K562 (cell line): Measurements from ENCODE around the gene SLC39A9. TPM values are rescaled to one million over a fixed set of nuclear protein-coding genes. Genes with fewer than 3 reads are reported as not detected.

Source experiments
- ATAC-seq: fragments of 200-7000 bp; cut with Tn5 transposase; 3 replicates; pipeline ENCODE4 v1.9.1; 2020; ENCODE audit warnings: moderate library complexity
- BruUV-seq: library from RNA; stranded (reverse); fragments of 400-500 nt; replicated peaks from 2 replicates; lab custom pipeline; 2021; lab: Mats Ljungman, UMichigan
- CTCF ChIA-PET: fragments of 300-600 bp; formaldehyde crosslinking; extraction: SDS; loops from one replicate; lab custom pipeline; 2021; ENCODE audit warnings: low intra/inter-chr PET ratio; lab: Yijun Ruan, JAX
- POLR2A ChIA-PET: fragments of 300-600, 350-650 bp; sonication (Branson Sonifier 250); formaldehyde crosslinking; extraction: SDS; loops from one replicate; lab custom pipeline; 2021; ENCODE audit warnings: antibody characterized with exemption, inconsistent platforms; lab: Yijun Ruan, JAX
- DNase-seq, 4 experiments: peaks; one replicate each; pipeline versions ENCODE4 v3.0.0 to v3.0.0-alpha.2; 2011 to 2018; ENCODE audit warnings: low spot score in 3 of 4, mixed read lengths in 3 of 4; ENCODE audit errors: extremely low read depth in 1 of 4
- FAIRE-seq: peaks from 2 replicates; lab custom pipeline; 2011; peaks lifted over from hg19 to GRCh38; lab: Jason Lieb, UNC
- H2AFZ ChIP-seq: 2 replicates; pipeline ENCODE4 v1.6.0; 2011; ENCODE audit warnings: low read depth, low read length, control low read depth, inconsistent platforms
- H3K27ac ChIP-seq: fragments of 200-600 bp; 3 replicates; pipeline ENCODE4 v1.8.0; 2011; ENCODE audit warnings: low read depth, mild to moderate bottlenecking, control low read depth, inconsistent platforms, low read length, moderate library complexity, mixed read lengths; ENCODE audit errors: extremely low read depth
- H3K27me3 ChIP-seq, 2 experiments: fragments of 300-600 bp in 1 of 2; 2 replicates in 1 of 2; 3 replicates in 1 of 2; pipeline versions ENCODE4 v1.6.0 to v1.8.0; 2011; ENCODE audit warnings: inconsistent platforms in 2 of 2, low read length in 2 of 2, mild to moderate bottlenecking in 1 of 2, mixed read lengths in 1 of 2, moderate library complexity in 1 of 2; ENCODE audit not compliant: control insufficient read depth in 2 of 2, insufficient read depth in 2 of 2
- H3K36me3 ChIP-seq: fragments of 300-600 bp; 3 replicates; pipeline ENCODE4 v1.8.0; 2011; ENCODE audit warnings: mild to moderate bottlenecking, low read length, inconsistent platforms; ENCODE audit not compliant: control insufficient read depth, insufficient read depth
- H3K4me1 ChIP-seq, 2 experiments: fragments of 200-600 bp in 1 of 2; replicated peaks in 1 of 2; 2 replicates in 1 of 2; 3 replicates in 1 of 2; pipeline versions ENCODE4 v1.5.1 to v1.8.0; 2011; ENCODE audit warnings: inconsistent platforms in 2 of 2, low read length in 2 of 2, mild to moderate bottlenecking in 1 of 2, mixed read lengths in 1 of 2, moderate library complexity in 1 of 2; ENCODE audit not compliant: control insufficient read depth in 2 of 2, insufficient read depth in 2 of 2
- H3K4me2 ChIP-seq: 2 replicates; pipeline ENCODE4 v1.6.1; 2011; ENCODE audit warnings: low read length, control low read depth, inconsistent platforms, mixed read lengths; ENCODE audit not compliant: insufficient read depth
- H3K4me3 ChIP-seq: fragments of 200-600 bp; sonication (generic), shearing (Covaris generic); 2 replicates; pipeline ENCODE4 v1.5.1; 2016; ENCODE audit warnings: control low read depth, inconsistent platforms
- H3K79me2 ChIP-seq: fragments of 200-600 bp; 3 replicates; pipeline ENCODE4 v1.8.0; 2011; ENCODE audit warnings: low read length, inconsistent platforms; ENCODE audit not compliant: control insufficient read depth, insufficient read depth
- H3K9ac ChIP-seq, 2 experiments: 2 replicates each; pipeline versions ENCODE4 v1.6.0 to v1.6.1; 2011; ENCODE audit warnings: low read depth in 2 of 2, low read length in 2 of 2, control low read depth in 1 of 2, inconsistent platforms in 1 of 2, mild to moderate bottlenecking in 1 of 2, mixed read lengths in 1 of 2; ENCODE audit not compliant: insufficient read depth in 1 of 2
- H3K9me1 ChIP-seq: one replicate; pipeline ENCODE4 v1.6.0; 2011; ENCODE audit warnings: inconsistent platforms, mild to moderate bottlenecking, low read length, moderate library complexity; ENCODE audit not compliant: control insufficient read depth, insufficient read depth
- H3K9me3 ChIP-seq: replicated peaks from 2 replicates; pipeline ENCODE4 v1.5.1; 2011; ENCODE audit warnings: low read depth, low read length, inconsistent platforms; ENCODE audit not compliant: control insufficient read depth, insufficient read depth
- H4K20me1 ChIP-seq: replicated peaks from 2 replicates; pipeline ENCODE4 v1.6.1; 2011; ENCODE audit warnings: low read length, inconsistent platforms, mixed read lengths; ENCODE audit not compliant: control insufficient read depth, insufficient read depth
- HDGF ChIP-seq: fragments of 450-650 bp; IDR thresholded peaks from 2 replicates; pipeline ENCODE4 v1.6.1; 2016
- JUND ChIP-seq, 2 experiments: IDR thresholded peaks; 2 replicates in 1 of 2; 3 replicates in 1 of 2; pipeline ENCODE4 v1.6.1; 2011; ENCODE audit warnings: borderline replicate concordance in 2 of 2, low read depth in 2 of 2, low read length in 2 of 2, improper control_type of control experiment in 1 of 2, missing biosample characterization in 1 of 2, missing genetic modification characterization in 1 of 2, missing genetic modification reagents in 1 of 2
- KLF1 ChIP-seq: fragments of 450-650 bp; IDR thresholded peaks from 2 replicates; pipeline ENCODE4 v1.6.1; 2016; ENCODE audit warnings: missing genetic modification characterization, missing compliant biosample characterization
- SMARCC2 ChIP-seq: fragments of 450-650 bp; IDR thresholded peaks from 2 replicates; pipeline ENCODE4 v1.6.1; 2017; ENCODE audit warnings: antibody characterized with exemption, moderate library complexity, mild to moderate bottlenecking, low read depth
- SRSF9 ChIP-seq: fragments of 200-400 bp; formaldehyde crosslinking; IDR thresholded peaks from 2 replicates; pipeline ENCODE4 v1.6.1; 2017; ENCODE audit warnings: low read depth, low read length, borderline replicate concordance
- YY1 ChIP-seq, 3 experiments: IDR thresholded peaks; 2 replicates each; pipeline ENCODE4 v1.6.1; 2011; ENCODE audit warnings: low read length in 2 of 3, mild to moderate bottlenecking in 2 of 3, moderate library complexity in 2 of 3, borderline replicate concordance in 1 of 3, control low read depth in 1 of 3, low read depth in 1 of 3; ENCODE audit not compliant: insufficient read depth in 3 of 3, insufficient replicate concordance in 2 of 3, control insufficient read depth in 1 of 3, insufficient read length in 1 of 3; ENCODE audit errors: extremely low read depth in 1 of 3
- ZNF431 ChIP-seq: sonication (generic); formaldehyde crosslinking; IDR thresholded peaks from 2 replicates; pipeline ENCODE4 v1.8.0; 2022; ENCODE audit warnings: mild to moderate bottlenecking, missing genetic modification reagents
- ZNF561 ChIP-seq: fragments of 450-650 bp; formaldehyde crosslinking; conservative IDR thresholded peaks from 2 replicates; pipeline ENCODE4 v1.4.0; 2020; ENCODE audit warnings: mild to moderate bottlenecking, moderate library complexity
- WGBS: fragments of 100-300 bp; shearing (Covaris generic); methylation state at CpG from one replicate; pipeline ENCODE4 v1.1.6; 2016; ENCODE audit warnings: low coverage, mixed read lengths; ENCODE audit not compliant: insufficient coverage; ENCODE audit errors: missing lambda C conversion rate; 5-methylcytosine and 5-hydroxymethylcytosine counted together
- in situ Hi-C: fragments of 300-500 bp; cut with MboI; formaldehyde crosslinking; loops from 4 replicates; pipeline ENCODE4 v1.15.0; 2018; ENCODE audit warnings: inconsistent platforms, mixed read lengths
- intact Hi-C: fragments of 100-400 bp; cut with micrococcal nuclease; formaldehyde crosslinking; loops from 2 replicates; pipeline ENCODE4 v1.14.2; 2022
- polyA plus RNA-seq, 8 experiments: library from polyadenylated mRNA; depleted of rRNA in 4 of 8; stranded (reverse) in 5 of 8; unstranded in 3 of 8; fragments of >200 nt; fragmentation: Nextera tagmentation in 2 of 8; fragmentation: Illumina TruSeq in 1 of 8; extraction: Ambion mirVana in 2 of 8; extraction: Trizol in 1 of 8; gene quantifications; 2 replicates each; pipeline versions ENCODE4 v1.2.1 to v1.2.3, GENCODE V29; 2011 to 2014; ENCODE audit warnings: inconsistent platforms in 1 of 8, missing spikeins in 1 of 8
- total RNA-seq, 7 experiments: library from RNA; depleted of rRNA in 6 of 7; stranded (reverse); fragments of >200 nt in 6 of 7; fragmentation: Illumina TruSeq in 2 of 7; extraction: Trizol in 2 of 7; gene quantifications; 2 replicates each; pipeline versions ENCODE4 v1.2.1 to v1.2.3, GENCODE V29; 2011 to 2021; ENCODE audit warnings: low replicate concordance in 1 of 7
- TF ChIP-seq, protein P1 (sequence below): IDR thresholded peaks from 3 replicates; pipeline ENCODE4 v1.6.1; 2011; ENCODE audit warnings: borderline replicate concordance, mild to moderate bottlenecking; ENCODE audit not compliant: insufficient read length, insufficient read depth
- TF ChIP-seq, protein P2 (sequence below): sonication (generic); formaldehyde crosslinking; IDR thresholded peaks from 2 replicates; pipeline ENCODE4 v1.8.0; 2022; ENCODE audit warnings: missing genetic modification reagents, mild to moderate bottlenecking, moderate library complexity, borderline replicate concordance
- TF ChIP-seq, protein P3 (sequence below): sonication (generic); formaldehyde crosslinking; IDR thresholded peaks from 2 replicates; pipeline ENCODE4 v1.8.1; 2023; ENCODE audit warnings: mild to moderate bottlenecking, missing genetic modification reagents
- TF ChIP-seq, protein P4 (sequence below): fragments of 450-650 bp; formaldehyde crosslinking; IDR thresholded peaks from 2 replicates; pipeline ENCODE4 v1.4.0; 2020; ENCODE audit warnings: mild to moderate bottlenecking, mixed read lengths

Gene SLC39A9
- total and polyA plus RNA-seq, 9 of the 15 experiments (the other 6 are each of a cell fraction or from before 2014, with no cell fraction given), result 18.4 to 66.0 (median 32.5) TPM

DNA sequence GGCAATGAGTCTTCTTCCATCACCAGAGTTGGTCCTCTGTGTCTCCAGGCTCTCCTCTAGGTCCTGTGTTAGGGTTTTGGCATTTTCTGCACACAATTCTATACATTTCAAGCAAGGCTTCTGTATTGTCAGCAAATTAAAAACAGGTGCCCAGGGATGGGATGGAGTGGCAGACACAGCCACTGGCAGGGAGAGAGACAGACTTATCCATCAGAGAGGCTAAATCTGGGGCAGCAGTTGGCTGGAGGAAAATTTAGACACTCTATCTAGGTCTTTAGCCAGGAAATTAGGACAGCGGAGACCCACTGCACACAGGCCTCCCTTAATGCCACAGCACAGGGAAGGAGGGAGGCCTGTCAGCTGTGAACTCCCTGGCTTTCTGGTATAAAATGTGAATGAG, 106.3 kb downstream of the SLC39A9 start (continued):
- TF ChIP-seq, protein P1, sequence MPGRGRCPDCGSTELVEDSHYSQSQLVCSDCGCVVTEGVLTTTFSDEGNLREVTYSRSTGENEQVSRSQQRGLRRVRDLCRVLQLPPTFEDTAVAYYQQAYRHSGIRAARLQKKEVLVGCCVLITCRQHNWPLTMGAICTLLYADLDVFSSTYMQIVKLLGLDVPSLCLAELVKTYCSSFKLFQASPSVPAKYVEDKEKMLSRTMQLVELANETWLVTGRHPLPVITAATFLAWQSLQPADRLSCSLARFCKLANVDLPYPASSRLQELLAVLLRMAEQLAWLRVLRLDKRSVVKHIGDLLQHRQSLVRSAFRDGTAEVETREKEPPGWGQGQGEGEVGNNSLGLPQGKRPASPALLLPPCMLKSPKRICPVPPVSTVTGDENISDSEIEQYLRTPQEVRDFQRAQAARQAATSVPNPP, result no peak

DNA sequence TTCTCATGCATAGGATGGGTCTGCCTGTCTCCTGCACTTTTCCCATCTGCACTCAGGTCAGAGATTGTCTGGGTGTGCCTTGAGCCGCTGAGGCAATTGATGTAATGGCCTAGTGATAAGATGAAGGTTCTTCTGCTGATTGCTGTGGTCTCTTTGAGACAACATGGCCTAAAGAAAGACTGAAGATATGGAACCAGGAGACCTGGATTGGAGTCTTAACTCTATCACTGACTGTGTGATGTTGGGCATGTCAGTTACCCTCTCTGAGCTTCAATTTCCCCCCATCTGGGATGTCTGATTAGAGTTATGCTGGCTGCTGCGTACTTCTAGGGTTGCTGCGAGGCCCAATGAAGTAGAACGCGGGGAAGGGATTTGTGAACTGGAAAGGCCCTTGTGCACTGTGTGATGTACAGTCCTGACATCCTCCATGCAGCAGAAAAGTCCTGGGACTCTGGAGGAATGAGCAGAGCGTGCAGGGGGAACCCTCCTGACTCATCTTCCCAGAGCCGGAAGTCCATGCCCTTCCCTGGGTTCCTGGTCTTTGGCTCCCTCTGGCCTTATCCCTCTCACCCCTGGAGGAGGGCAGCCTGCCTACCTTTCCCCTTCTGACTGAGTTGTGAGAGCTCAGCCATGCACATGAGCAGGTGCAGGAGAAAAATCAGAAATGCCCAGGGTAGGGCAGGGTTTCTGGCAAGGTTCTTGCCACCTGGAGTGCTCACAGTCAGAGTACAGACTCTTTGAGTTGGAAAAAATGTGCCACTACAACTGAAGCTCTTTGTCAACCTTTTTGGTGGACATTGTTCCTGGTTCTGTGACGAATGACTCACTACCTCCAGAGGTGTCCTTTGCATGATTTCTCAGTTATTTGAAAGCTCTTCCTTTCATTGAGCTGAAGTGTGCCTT, 107.1 kb downstream of the SLC39A9 start:
- 3% methylated on average over 8 of the region's 8 CpGs for WGBS
- POLR2A ChIA-PET, result interaction anchor here (0.8 to 1.2 kb wide), 2 partner anchors 9 to 268 kb away, joined by 3 to 6 read pairs; no protein-coding TSS in a partner anchor
- no peak for TF ChIP-seq ZNF561 (CRISPR knock-in tag)
- TF ChIP-seq HDGF, result no peak
- no peak for TF ChIP-seq YY1 (IDR thresholded peaks at IDR 0.05; ENCODE audit: borderline replicate concordance in 1 of 3, control insufficient read depth in 1 of 3, extremely low read depth in 1 of 3, insufficient read depth in 3 of 3, insufficient read length in 1 of 3, insufficient replicate concordance in 2 of 3, low read depth in 1 of 3, low read length in 2 of 3)
- no peak for TF ChIP-seq ZNF431 (CRISPR knock-in tag)
- TF ChIP-seq, protein P2, sequence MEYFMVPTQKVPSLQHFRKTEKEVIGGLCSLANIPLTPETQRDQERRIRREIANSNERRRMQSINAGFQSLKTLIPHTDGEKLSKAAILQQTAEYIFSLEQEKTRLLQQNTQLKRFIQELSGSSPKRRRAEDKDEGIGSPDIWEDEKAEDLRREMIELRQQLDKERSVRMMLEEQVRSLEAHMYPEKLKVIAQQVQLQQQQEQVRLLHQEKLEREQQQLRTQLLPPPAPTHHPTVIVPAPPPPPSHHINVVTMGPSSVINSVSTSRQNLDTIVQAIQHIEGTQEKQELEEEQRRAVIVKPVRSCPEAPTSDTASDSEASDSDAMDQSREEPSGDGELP (CRISPR knock-in tag), result no peak
- no peak for TF ChIP-seq SMARCC2
- TF ChIP-seq, protein P3, sequence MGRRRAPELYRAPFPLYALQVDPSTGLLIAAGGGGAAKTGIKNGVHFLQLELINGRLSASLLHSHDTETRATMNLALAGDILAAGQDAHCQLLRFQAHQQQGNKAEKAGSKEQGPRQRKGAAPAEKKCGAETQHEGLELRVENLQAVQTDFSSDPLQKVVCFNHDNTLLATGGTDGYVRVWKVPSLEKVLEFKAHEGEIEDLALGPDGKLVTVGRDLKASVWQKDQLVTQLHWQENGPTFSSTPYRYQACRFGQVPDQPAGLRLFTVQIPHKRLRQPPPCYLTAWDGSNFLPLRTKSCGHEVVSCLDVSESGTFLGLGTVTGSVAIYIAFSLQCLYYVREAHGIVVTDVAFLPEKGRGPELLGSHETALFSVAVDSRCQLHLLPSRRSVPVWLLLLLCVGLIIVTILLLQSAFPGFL, result no peak
- TF ChIP-seq, protein P4, sequence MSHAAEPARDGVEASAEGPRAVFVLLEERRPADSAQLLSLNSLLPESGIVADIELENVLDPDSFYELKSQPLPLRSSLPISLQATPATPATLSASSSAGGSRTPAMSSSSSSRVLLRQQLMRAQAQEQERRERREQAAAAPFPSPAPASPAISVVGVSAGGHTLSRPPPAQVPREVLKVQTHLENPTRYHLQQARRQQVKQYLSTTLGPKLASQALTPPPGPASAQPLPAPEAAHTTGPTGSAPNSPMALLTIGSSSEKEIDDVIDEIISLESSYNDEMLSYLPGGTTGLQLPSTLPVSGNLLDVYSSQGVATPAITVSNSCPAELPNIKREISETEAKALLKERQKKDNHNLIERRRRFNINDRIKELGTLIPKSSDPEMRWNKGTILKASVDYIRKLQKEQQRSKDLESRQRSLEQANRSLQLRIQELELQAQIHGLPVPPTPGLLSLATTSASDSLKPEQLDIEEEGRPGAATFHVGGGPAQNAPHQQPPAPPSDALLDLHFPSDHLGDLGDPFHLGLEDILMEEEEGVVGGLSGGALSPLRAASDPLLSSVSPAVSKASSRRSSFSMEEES (CRISPR knock-in tag), result no peak
- no peak for TF ChIP-seq KLF1 (tag)
- TF ChIP-seq SRSF9, result no peak
- TF ChIP-seq JUND (IDR thresholded peaks at IDR 0.05; ENCODE audit: borderline replicate concordance, low read depth, low read length), result no peak
- TF ChIP-seq JUND (tag; IDR thresholded peaks at IDR 0.05; ENCODE audit: borderline replicate concordance, low read depth, low read length), result no peak

More for the DNA sequence above, 107.1 kb downstream of the SLC39A9 start:
- DNase-seq (no peak), FAIRE-seq (no peak), ATAC-seq (no peak; the same call in 2 of the 3 replicates)
- Histone ChIP-seq H3K4me3 (no peak overlapping the region), H3K36me3 (no peaks in the 10 kb centered on the region), H3K27me3 (peaks cover 0 to 20% of the 10 kb centered on the region in 2 experiments; a peak in 2 of 5 replicates), H3K9ac (no peak overlapping the region), H2AFZ (no peak overlapping the region), H3K4me2 (no peak overlapping the region), H3K9me3 (no peaks in the 10 kb centered on the region), H3K4me1 (no peaks in the 10 kb centered on the region), H3K79me2 (no peaks in the 10 kb centered on the region), H4K20me1 (no peaks in the 10 kb centered on the region; the same call in 1 of the 2 replicates), H3K9me1 (no peaks in the 10 kb centered on the region), H3K27ac (no peak overlapping the region)
- CTCF ChIA-PET, result no interaction called here
- in situ Hi-C loops (no loop called here), intact Hi-C loops (no loop called here)
- no TSS peak for BruUV-seq
